Upper lobe of left lung (tissue), 4 donors: ENCODE measurements around the gene HKDC1.

Experiments
- CTCF ChIP-seq, 6 experiments: fragments of 450-650 bp in 4 of 6; fragments of 200-600 bp in 2 of 6; sonication (generic) in 2 of 6; IDR thresholded peaks; one replicate each; pipeline ENCODE4 v1.5.1; 2016 to 2019; ENCODE audit warnings: antibody characterized with exemption in 6 of 6
- EP300 ChIP-seq, 4 donors: sonication (generic); formaldehyde crosslinking; IDR thresholded peaks; one replicate each; pipeline ENCODE4 v1.5.1; 2017; ENCODE audit warnings: antibody characterized with exemption in 4 of 4, control low read depth in 2 of 4
- POLR2A ChIP-seq, 4 donors: fragments of 450-650 bp; IDR thresholded peaks; one replicate each; pipeline ENCODE4 v1.5.1; 2016 to 2017; ENCODE audit warnings: antibody characterized with exemption in 4 of 4, mild to moderate bottlenecking in 2 of 4
- POLR2AphosphoS5 ChIP-seq, 2 donors: sonication (generic); formaldehyde crosslinking; IDR thresholded peaks; one replicate each; pipeline ENCODE4 v1.5.1; 2017; ENCODE audit warnings: antibody characterized with exemption in 2 of 2

- TF ChIP-seq CTCF (IDR thresholded peaks at IDR 0.05): no peak
- TF ChIP-seq POLR2AphosphoS5 (IDR thresholded peaks at IDR 0.05): no peak
- TF ChIP-seq POLR2A (IDR thresholded peaks at IDR 0.05): no peak
- no peak for TF ChIP-seq EP300 (IDR thresholded peaks at IDR 0.05)
These were observed 2.9 kb downstream of the HKDC1 start for GRCh38 chr10:69223028-69223342.
